Osteocyte (in vitro differentiated cells): ENCODE results near the gene HECW1. TPM values are rescaled to one million over a fixed set of nuclear protein-coding genes. Genes with fewer than 3 reads are reported as not detected.

Experiments
- DNase-seq: peaks from one replicate; pipeline ENCODE4 v3.0.0; 2021; ENCODE audit warnings: mixed read lengths; ENCODE audit not compliant: unreplicated experiment; ENCODE audit errors: extremely low spot score
- H3K27ac Mint-ChIP-seq: one replicate; pipeline ENCODE4 v1.8.0; 2021; ENCODE audit warnings: mild to moderate bottlenecking, mixed read lengths; ENCODE audit not compliant: unreplicated experiment
- H3K27me3 Mint-ChIP-seq: one replicate; pipeline ENCODE4 v1.8.0; 2021; ENCODE audit warnings: mixed read lengths; ENCODE audit not compliant: unreplicated experiment
- H3K36me3 Mint-ChIP-seq: one replicate; pipeline ENCODE4 v1.8.0; 2021; ENCODE audit warnings: mixed read lengths; ENCODE audit not compliant: unreplicated experiment
- H3K4me1 Mint-ChIP-seq: one replicate; pipeline ENCODE4 v1.8.0; 2021; ENCODE audit warnings: mixed read lengths; ENCODE audit not compliant: unreplicated experiment
- H3K4me3 Mint-ChIP-seq: one replicate; pipeline ENCODE4 v1.8.0; 2021; ENCODE audit warnings: mild to moderate bottlenecking, moderate library complexity, mixed read lengths; ENCODE audit not compliant: unreplicated experiment
- H3K9me3 Mint-ChIP-seq: one replicate; pipeline ENCODE4 v1.8.0; 2021; ENCODE audit warnings: mixed read lengths; ENCODE audit not compliant: unreplicated experiment
- total RNA-seq: library from RNA; stranded (reverse); gene quantifications from 2 replicates; pipeline ENCODE4 v1.2.1, GENCODE V29; 2021
- TF ChIP-seq, protein P1 (sequence below): fragments of 200-600 bp; sonication (generic); IDR thresholded peaks from 2 replicates; pipeline ENCODE4 v1.5.0; 2021; ENCODE audit warnings: antibody characterized with exemption, mild to moderate bottlenecking, moderate library complexity

The HECW1 gene
- total RNA-seq, 1 donor from 2014 or later, result 0.16 TPM

DNA sequence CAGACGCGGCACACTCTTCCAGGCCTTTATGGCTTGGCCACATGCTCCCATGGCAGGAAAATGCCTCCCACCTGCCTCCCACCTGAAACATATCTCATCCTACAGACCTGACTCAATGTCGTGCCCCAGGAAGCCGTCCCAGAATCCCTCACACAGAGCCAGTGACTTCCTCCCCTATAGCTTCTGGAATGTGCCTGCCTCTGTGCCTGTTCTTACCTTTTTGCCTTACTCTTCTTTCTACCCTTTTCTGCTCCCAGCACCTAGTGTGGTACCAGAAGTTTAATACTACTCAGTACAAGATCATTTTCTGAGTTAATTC, 346.5 kb downstream of the HECW1 start:
- peaks cover 46% of the 10 kb centered on the region for H3K27me3 Mint-ChIP-seq
- no peaks in the 10 kb centered on the region for H3K9me3 Mint-ChIP-seq
- H3K4me1 Mint-ChIP-seq, result peaks cover 6% of the 10 kb centered on the region
- TF ChIP-seq, protein P1, sequence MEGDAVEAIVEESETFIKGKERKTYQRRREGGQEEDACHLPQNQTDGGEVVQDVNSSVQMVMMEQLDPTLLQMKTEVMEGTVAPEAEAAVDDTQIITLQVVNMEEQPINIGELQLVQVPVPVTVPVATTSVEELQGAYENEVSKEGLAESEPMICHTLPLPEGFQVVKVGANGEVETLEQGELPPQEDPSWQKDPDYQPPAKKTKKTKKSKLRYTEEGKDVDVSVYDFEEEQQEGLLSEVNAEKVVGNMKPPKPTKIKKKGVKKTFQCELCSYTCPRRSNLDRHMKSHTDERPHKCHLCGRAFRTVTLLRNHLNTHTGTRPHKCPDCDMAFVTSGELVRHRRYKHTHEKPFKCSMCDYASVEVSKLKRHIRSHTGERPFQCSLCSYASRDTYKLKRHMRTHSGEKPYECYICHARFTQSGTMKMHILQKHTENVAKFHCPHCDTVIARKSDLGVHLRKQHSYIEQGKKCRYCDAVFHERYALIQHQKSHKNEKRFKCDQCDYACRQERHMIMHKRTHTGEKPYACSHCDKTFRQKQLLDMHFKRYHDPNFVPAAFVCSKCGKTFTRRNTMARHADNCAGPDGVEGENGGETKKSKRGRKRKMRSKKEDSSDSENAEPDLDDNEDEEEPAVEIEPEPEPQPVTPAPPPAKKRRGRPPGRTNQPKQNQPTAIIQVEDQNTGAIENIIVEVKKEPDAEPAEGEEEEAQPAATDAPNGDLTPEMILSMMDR, result no peak
- no peak for DNase-seq
- H3K4me3 Mint-ChIP-seq, result no peak overlapping the region
- H3K36me3 Mint-ChIP-seq, result no peaks in the 10 kb centered on the region
- no peak overlapping the region for H3K27ac Mint-ChIP-seq

DNA sequence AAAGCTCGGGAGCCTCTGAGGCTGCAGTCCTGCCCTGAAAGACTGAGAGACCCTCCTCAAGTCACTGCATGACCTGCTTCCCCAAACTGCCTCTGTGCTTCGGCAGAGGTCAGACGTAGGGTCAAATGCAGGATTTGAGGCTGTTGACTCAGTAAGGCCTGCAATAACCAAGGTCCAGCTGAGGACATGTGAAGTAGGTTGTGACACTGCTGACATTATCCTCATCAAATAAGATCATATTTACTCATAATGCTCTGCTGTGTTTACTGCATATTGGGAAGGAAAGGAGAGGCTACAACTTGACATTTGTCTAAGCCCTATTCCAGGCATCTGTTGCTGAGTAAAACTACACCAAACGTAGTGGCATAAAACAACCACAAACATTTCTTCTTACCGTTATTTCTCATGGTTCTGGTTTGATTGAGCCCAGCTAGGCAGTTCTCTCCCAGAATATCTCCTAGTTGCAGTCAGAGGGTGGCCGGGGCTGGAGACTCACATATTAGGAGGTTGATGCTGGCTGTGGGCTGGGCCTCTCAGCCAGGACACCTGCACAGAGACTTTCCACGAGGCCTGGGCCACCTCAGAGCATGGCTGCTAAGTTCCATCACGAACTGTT, 348.4 kb downstream of the HECW1 start:
- Mint-ChIP-seq H3K36me3 (no peaks in the 10 kb centered on the region), H3K9me3 (no peaks in the 10 kb centered on the region), H3K4me1 (no peaks in the 10 kb centered on the region), H3K27ac (no peak overlapping the region), H3K4me3 (no peak overlapping the region), H3K27me3 (peaks cover 45% of the 10 kb centered on the region)
- no peak for DNase-seq
- TF ChIP-seq, protein P1, result no peak

DNA sequence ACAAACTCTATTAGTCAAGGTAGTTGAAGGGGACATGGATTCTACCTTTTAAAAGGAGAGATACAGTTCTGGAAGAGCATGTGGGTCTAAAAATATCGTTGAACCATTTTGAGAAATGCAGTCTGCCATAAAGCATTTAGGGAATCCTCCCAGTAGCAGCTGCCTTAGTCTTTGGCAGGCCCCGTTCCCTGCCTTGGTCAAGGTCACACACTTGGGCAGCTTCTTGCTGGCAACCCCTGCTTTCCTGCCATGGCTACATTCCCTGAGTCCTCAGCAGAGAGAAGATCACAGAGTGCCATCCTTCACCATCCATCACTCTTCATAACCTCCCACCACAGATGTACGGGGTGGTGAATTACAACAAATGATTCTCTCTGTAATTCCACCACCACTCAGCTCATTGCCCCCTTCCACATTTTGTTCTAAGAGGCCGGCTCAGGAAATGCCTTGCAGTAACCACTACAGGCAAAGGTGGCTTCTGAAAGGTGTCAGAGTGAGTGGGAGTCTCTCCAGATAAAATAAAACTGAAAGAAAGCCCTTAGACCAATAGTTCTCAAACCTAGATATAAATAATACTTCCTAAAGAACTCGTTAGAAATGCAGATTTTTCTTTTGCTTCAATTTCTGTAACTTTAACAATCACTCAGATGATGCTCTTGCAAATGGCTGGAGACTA, 349.0 kb downstream of the HECW1 start:
- TF ChIP-seq, protein P1, result no peak
- Mint-ChIP-seq H3K27ac (no peak overlapping the region), H3K27me3 (peaks cover 47% of the 10 kb centered on the region), H3K9me3 (no peaks in the 10 kb centered on the region), H3K36me3 (no peaks in the 10 kb centered on the region), H3K4me1 (no peaks in the 10 kb centered on the region), H3K4me3 (no peak overlapping the region)
- DNase-seq, result no peak

DNA sequence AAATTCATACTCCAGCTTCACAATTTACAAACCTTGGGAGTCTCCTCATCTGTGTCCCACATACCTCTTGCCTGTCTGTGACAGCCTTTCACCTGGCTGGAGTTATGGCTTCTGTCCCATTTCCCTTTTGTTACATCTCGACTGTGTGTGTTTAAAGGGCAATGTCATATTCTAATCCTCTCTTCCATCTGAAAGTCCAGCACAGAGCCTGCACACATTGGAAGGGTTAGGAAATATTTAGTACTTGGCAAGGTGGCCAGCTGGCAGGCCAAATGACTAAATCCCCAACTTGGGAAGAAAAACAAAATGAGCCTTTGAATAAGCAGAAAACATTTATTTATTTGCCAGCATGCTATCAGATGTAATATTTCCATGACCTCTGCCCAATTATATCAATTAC, 350.4 kb downstream of the HECW1 start:
- TF ChIP-seq, protein P1, result no peak
- DNase-seq, result no peak
- Mint-ChIP-seq H3K27me3 (peaks cover 44% of the 10 kb centered on the region), H3K9me3 (no peaks in the 10 kb centered on the region), H3K4me1 (no peaks in the 10 kb centered on the region), H3K36me3 (no peaks in the 10 kb centered on the region), H3K27ac (no peak overlapping the region), H3K4me3 (no peak overlapping the region)

DNA sequence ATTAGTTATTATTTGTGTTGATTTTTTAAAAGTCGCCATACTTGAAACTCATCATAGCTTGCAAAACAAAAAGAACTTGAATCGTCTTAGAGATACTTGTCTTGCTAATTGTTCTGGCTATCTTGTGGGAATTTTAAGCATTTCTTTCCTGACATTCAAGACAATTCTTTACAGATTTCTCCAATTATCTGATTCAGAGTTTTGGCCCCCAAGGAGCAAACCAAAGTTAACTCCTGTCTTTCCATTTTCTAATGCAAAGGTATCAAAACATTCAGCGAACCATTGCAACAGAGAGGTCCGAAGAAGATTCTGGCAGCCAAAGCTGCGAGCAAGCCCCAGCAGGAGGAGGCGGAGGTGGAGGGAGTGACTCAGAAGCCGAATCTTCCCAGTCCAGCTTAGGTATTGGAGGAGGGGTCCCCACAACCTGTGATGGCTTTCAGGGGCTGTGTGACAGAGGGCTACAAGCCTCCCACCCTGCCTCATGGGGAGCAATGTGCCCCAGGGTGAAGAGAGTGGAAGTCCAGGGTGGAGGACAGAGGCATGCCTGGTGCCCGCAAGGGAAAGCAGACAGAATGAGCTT, 351.0 kb downstream of the HECW1 start:
- H3K27me3 Mint-ChIP-seq, result peaks cover 42% of the 10 kb centered on the region
- TF ChIP-seq, protein P1, result no peak
- H3K4me1 Mint-ChIP-seq, result no peaks in the 10 kb centered on the region
- no peak overlapping the region for H3K4me3 Mint-ChIP-seq
- no peak for DNase-seq
- H3K36me3 Mint-ChIP-seq, result no peaks in the 10 kb centered on the region
- no peaks in the 10 kb centered on the region for H3K9me3 Mint-ChIP-seq
- no peak overlapping the region for H3K27ac Mint-ChIP-seq
